Vagina (tissue), 2 donors: ENCODE measurements around the gene ANXA2R.

Source experiments
- POLR2A ChIP-seq, 2 donors: fragments of 450-650 bp; IDR thresholded peaks; one replicate each; pipeline ENCODE4 v1.6.1; 2017; ENCODE audit warnings: antibody characterized with exemption in 2 of 2, mild to moderate bottlenecking in 2 of 2, moderate library complexity in 2 of 2
- TF ChIP-seq, protein P1 (sequence below), 3 experiments: fragments of 450-650 bp in 2 of 3; fragments of 200-600 bp in 1 of 3; sonication (generic) in 1 of 3; IDR thresholded peaks; one replicate each; pipeline ENCODE4 v1.5.1; 2017 to 2019; ENCODE audit warnings: antibody characterized with exemption in 3 of 3, mild to moderate bottlenecking in 2 of 3, moderate library complexity in 2 of 3

- TF ChIP-seq, protein P1, sequence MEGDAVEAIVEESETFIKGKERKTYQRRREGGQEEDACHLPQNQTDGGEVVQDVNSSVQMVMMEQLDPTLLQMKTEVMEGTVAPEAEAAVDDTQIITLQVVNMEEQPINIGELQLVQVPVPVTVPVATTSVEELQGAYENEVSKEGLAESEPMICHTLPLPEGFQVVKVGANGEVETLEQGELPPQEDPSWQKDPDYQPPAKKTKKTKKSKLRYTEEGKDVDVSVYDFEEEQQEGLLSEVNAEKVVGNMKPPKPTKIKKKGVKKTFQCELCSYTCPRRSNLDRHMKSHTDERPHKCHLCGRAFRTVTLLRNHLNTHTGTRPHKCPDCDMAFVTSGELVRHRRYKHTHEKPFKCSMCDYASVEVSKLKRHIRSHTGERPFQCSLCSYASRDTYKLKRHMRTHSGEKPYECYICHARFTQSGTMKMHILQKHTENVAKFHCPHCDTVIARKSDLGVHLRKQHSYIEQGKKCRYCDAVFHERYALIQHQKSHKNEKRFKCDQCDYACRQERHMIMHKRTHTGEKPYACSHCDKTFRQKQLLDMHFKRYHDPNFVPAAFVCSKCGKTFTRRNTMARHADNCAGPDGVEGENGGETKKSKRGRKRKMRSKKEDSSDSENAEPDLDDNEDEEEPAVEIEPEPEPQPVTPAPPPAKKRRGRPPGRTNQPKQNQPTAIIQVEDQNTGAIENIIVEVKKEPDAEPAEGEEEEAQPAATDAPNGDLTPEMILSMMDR (IDR thresholded peaks at IDR 0.05), result no peak
- TF ChIP-seq POLR2A (IDR thresholded peaks at IDR 0.05), result no peak
These were observed 4.2 kb upstream of the ANXA2R start for GRCh38 chr5:43044181-43044914.
